ENCODE data around the gene TCHH.
"Not testable (repeated sequence)": the region's sequence is repeated elsewhere in the genome, so short reads cannot be mapped to it uniquely, and the experiment has no call there.

TCHH gene

GRCh38 chr1:152112885-152113432 lies 2.3 kb downstream of the TCHH start:
- no peak for DNase-seq (ENCODE audit: extremely low read depth in 1 of 2, low read depth in 1 of 2)

- no peak for DNase-seq (ENCODE audit: extremely low read depth in 1 of 2, low read depth in 1 of 2)
Measured at GRCh38 chr1:152112101-152112884, 3.0 kb downstream of the TCHH start.

- DNase-seq (ENCODE audit: extremely low read depth in 1 of 2, low read depth in 1 of 2) = no peak
Measured at GRCh38 chr1:152111515-152111968, 3.7 kb downstream of the TCHH start.

- no peak for DNase-seq (ENCODE audit: extremely low read depth in 1 of 2, low read depth in 1 of 2)
Measured at GRCh38 chr1:152110860-152111514, 4.3 kb downstream of the TCHH start.

GRCh38 chr1:152110365-152110859 lies 4.8 kb downstream of the TCHH start:
- no peak for DNase-seq (ENCODE audit: extremely low read depth in 1 of 2, low read depth in 1 of 2)

GRCh38 chr1:152109998-152110294 lies 5.3 kb downstream of the TCHH start:
- DNase-seq (ENCODE audit: extremely low read depth in 1 of 2, low read depth in 1 of 2) = no peak

- no peak for DNase-seq (ENCODE audit: extremely low read depth in 1 of 2, low read depth in 1 of 2)
Measured at GRCh38 chr1:152109231-152109997, 5.8 kb downstream of the TCHH start.

- DNase-seq (ENCODE audit: extremely low read depth in 1 of 2, low read depth in 1 of 2) = no peak
Measured at GRCh38 chr1:152108882-152109222, 6.4 kb downstream of the TCHH start.

- no peak for DNase-seq (ENCODE audit: extremely low read depth in 1 of 2, low read depth in 1 of 2)
Measured at GRCh38 chr1:152107984-152108881, 7.0 kb downstream of the TCHH start.

- no peak for DNase-seq (ENCODE audit: extremely low read depth in 1 of 2, low read depth in 1 of 2)
Measured at GRCh38 chr1:152107031-152107983, 7.9 kb downstream of the TCHH start.

- DNase-seq (ENCODE audit: extremely low read depth in 1 of 2, low read depth in 1 of 2) = no peak
Measured at GRCh38 chr1:152104854-152105253, 10.4 kb downstream of the TCHH start.

GRCh38 chr1:152096931-152097330 lies 18.3 kb downstream of the TCHH start:
- no peak for DNase-seq (ENCODE audit: extremely low read depth in 1 of 2, low read depth in 1 of 2)

- no peak for DNase-seq (ENCODE audit: extremely low read depth in 1 of 2, low read depth in 1 of 2)
Measured at GRCh38 chr1:152089014-152089674, 26.1 kb downstream of the TCHH start, which contains the start of gene TCHHL1. TSS of gene TCHHL1 (minus strand) at chr1:152089064. CDS start at chr1:152088143, 921 bp downstream.

- no peak for DNase-seq (ENCODE audit: extremely low read depth in 1 of 2, low read depth in 1 of 2)
Measured at GRCh38 chr1:152086760-152087159, 28.5 kb downstream of the TCHH start.

GRCh38 chr1:152084853-152085252 lies 30.4 kb downstream of the TCHH start:
- no peak for DNase-seq (ENCODE audit: extremely low read depth in 1 of 2, low read depth in 1 of 2)

- not testable (repeated sequence) for DNase-seq (ENCODE audit: extremely low read depth in 1 of 2, low read depth in 1 of 2)
Measured at GRCh38 chr1:152081026-152081425, 34.2 kb downstream of the TCHH start.

- DNase-seq (ENCODE audit: extremely low read depth in 1 of 2, low read depth in 1 of 2) = not testable (repeated sequence)
Measured at GRCh38 chr1:152080494-152080893, 34.8 kb downstream of the TCHH start.

GRCh38 chr1:152078831-152079441 lies 36.3 kb downstream of the TCHH start:
- no peak for DNase-seq (ENCODE audit: extremely low read depth in 1 of 2, low read depth in 1 of 2)
